Measurements from ENCODE around the gene RPL27. TPM values are rescaled to one million over a fixed set of nuclear protein-coding genes. Genes with fewer than 3 reads are reported as not detected.

Gene RPL27
- polyA plus RNA-seq, 4 donors: 1,737 to 4,151 (median 2,370) TPM

DNA sequence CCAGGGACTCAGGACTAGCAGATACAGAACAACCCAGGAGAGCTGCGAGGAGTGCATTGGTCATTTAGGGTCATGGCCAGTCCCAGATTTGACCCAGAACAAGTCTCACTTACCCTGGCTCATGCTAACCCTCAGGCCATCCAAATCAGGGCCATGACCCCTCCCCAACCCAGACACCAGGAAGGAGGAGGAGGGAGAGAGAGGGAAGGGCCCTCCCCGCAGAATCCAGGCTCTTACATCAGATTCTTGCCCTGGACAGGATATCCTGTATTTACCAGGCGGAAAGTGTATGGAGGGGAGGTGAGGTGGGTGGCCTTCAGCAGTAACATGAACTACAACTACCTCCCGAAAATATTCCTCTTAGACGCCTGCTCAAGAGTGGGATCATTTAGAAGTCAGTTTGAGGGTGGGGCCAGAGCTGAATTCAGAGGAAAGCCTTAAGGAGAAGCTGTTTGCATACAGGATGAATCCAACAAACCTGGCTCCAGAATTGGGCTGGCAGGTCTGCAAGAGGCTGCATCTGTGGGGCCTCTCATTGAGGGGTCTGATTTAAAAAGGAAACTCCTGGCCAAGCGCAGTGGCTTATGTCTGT, 21.9 kb downstream of the RPL27 start:
- WGBS, 3 donors: 58 to 80% (median 73%) methylated on average over 6 of the region's 6 CpGs
- Histone ChIP-seq H3K4me1 (ENCODE audit: control insufficient read depth in 3 of 3, insufficient read depth in 2 of 3, low read depth in 1 of 3, low read length in 2 of 3) (peaks cover 1 to 34% (median 3%) of the 10 kb centered on the region in 3 donors), H3K27me3 (ENCODE audit: control insufficient read depth in 3 of 3, insufficient read depth in 3 of 3, low read length in 3 of 3) (peaks cover 0 to 4% (median 0%) of the 10 kb centered on the region in 3 donors), H3K9me3 (ENCODE audit: control insufficient read depth in 2 of 2, insufficient read depth in 1 of 2, low read depth in 1 of 2, low read length in 1 of 2) (no peaks in the 10 kb centered on the region), H3K27ac (ENCODE audit: low read depth in 1 of 3, low read length in 2 of 3) (peak overlapping the region in 2 of 3 donors; percentile 28 to 82), H3K4me3 (ENCODE audit: low read depth in 1 of 3, low read length in 3 of 3) (no peak overlapping the region), H3K36me3 (ENCODE audit: control insufficient read depth in 3 of 3, insufficient read depth in 2 of 3, low read depth in 1 of 3, low read length in 3 of 3) (peaks cover 0 to 43% (median 0%) of the 10 kb centered on the region in 3 donors)
- DNase-seq (no peak), FAIRE-seq (no peak)

DNA sequence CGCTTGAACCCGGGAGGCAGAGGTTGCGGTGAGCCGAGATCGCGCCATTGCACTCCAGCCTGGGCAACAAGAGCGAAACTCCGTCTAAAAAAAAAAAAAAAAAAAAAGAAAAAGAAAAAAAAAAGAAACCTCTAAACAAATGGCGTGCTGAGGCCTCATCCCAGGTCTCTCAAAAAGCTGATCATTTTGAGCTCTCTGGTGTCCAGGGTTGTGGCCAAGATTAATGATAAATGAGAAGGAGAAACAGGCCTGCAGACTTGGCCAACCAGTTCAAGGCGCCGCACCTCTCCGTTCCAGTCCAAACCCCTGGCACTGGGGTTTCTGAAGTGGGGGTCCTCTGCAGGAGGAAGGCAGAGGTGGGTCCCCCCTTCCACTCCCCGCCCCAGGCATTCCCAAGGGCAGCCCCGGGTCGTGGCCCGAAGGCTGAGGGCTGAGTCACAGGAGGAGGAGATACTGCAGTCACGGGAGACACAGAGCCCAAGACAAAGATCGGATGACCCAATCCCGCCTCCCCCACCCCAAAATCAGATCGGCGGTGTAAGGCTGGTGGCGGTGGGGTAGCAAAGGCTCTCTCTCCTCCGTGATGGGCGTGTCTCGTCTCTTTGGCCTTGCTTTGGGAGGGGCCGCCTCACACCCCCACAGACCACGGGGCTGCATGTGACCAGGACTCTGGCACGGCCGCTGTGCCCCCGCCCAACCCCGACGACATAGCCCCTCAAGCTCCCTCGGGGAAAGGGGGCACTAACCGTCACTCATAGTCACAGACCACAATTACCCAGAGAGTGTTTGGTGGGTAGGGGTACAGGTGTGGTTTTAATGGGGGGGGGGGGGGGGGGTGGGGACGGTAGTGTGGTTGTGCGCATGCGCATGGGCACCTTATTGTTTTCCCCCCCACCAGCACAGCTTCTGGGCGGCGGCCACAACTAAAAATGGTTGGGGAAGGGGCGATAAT, 22.8 kb downstream of the RPL27 start:
- Histone ChIP-seq H3K36me3 (ENCODE audit: control insufficient read depth in 3 of 3, insufficient read depth in 2 of 3, low read depth in 1 of 3, low read length in 3 of 3) (peaks cover 0 to 34% (median 0%) of the 10 kb centered on the region in 3 donors), H3K4me1 (ENCODE audit: control insufficient read depth in 3 of 3, insufficient read depth in 2 of 3, low read depth in 1 of 3, low read length in 2 of 3) (peaks cover 1 to 34% (median 3%) of the 10 kb centered on the region in 3 donors), H3K27me3 (ENCODE audit: control insufficient read depth in 3 of 3, insufficient read depth in 3 of 3, low read length in 3 of 3) (peaks cover 0 to 8% (median 0%) of the 10 kb centered on the region in 3 donors), H3K9me3 (ENCODE audit: control insufficient read depth in 2 of 2, insufficient read depth in 1 of 2, low read depth in 1 of 2, low read length in 1 of 2) (no peaks in the 10 kb centered on the region), H3K4me3 (ENCODE audit: low read depth in 1 of 3, low read length in 3 of 3) (peak overlapping the region; percentile 90 to 97 (median 91)), H3K27ac (ENCODE audit: low read depth in 1 of 3, low read length in 2 of 3) (peak overlapping the region; percentile 66 to 91 (median 77))
- 14 to 22% (median 22%) methylated on average over 27 to 37 of the region's 40 CpGs for WGBS, 3 donors
- no peak for FAIRE-seq
- peak; percentile 37 to 87 for DNase-seq

DNA sequence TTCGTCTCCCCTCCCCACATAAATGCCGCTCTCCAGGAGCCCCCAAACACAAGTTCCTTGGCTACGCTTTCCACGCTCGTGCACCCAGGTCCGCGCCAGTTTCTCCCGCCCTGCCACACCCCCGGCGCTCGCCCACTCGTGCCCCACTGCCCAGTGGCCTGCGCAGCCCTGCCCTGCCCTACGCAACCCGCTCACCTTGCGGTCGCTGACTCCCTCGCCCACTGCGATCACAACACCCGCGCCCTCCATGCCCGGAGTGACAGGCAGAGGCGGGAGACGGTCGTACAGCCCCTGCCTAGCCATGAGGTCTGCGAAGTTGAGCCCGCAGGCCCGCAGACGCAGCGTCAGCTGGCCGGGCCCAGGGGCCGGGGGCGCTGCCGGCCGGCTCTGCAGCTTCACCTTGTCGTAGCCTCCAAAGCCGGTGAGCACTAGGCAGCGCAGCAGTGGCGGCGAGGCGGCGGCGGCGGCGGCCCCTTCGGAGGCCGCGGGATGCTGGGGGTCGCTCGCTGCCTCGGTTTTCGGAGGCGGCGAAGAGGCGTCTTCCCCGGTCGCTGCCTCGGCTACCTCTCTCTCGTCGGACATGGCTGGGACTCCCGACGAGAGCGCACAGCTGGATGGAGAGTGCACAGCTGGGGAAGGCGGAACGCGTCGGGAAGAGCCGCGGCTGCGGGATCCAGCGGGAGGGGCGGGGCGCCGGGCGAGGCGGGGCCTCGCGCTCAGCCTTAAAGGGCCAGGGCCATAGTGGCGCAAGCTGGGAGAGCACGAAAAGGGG, 23.7 kb downstream of the RPL27 start, which contains the start of gene VAT1:
Gene VAT1, minus strand, starts transcription at position 645 of the 772 bp plus-strand sequence. Its CDS starts 63 bp downstream, at position 582.
- DNase-seq (peak; percentile 74 to 94), FAIRE-seq (no peak)
- Histone ChIP-seq H3K4me1 (ENCODE audit: control insufficient read depth in 3 of 3, insufficient read depth in 2 of 3, low read depth in 1 of 3, low read length in 2 of 3) (peaks cover 1 to 34% (median 3%) of the 10 kb centered on the region in 3 donors), H3K4me3 (ENCODE audit: low read depth in 1 of 3, low read length in 3 of 3) (peak within 1 kb of the TSS; percentile 90 to 97 (median 91)), H3K27ac (ENCODE audit: low read depth in 1 of 3, low read length in 2 of 3) (peak within 1 kb of the TSS; percentile 66 to 91 (median 77)), H3K36me3 (ENCODE audit: control insufficient read depth in 3 of 3, insufficient read depth in 2 of 3, low read depth in 1 of 3, low read length in 3 of 3) (peaks cover 0 to 25% (median 0%) of the 10 kb centered on the region in 3 donors), H3K9me3 (ENCODE audit: control insufficient read depth in 2 of 2, insufficient read depth in 1 of 2, low read depth in 1 of 2, low read length in 1 of 2) (no peaks in the 10 kb centered on the region), H3K27me3 (ENCODE audit: control insufficient read depth in 3 of 3, insufficient read depth in 3 of 3, low read length in 3 of 3) (peaks cover 0 to 8% (median 0%) of the 10 kb centered on the region in 3 donors)
- WGBS, 3 donors: 0 to 1% (median 0%) methylated on average over 57 to 80 of the region's 80 CpGs

DNA sequence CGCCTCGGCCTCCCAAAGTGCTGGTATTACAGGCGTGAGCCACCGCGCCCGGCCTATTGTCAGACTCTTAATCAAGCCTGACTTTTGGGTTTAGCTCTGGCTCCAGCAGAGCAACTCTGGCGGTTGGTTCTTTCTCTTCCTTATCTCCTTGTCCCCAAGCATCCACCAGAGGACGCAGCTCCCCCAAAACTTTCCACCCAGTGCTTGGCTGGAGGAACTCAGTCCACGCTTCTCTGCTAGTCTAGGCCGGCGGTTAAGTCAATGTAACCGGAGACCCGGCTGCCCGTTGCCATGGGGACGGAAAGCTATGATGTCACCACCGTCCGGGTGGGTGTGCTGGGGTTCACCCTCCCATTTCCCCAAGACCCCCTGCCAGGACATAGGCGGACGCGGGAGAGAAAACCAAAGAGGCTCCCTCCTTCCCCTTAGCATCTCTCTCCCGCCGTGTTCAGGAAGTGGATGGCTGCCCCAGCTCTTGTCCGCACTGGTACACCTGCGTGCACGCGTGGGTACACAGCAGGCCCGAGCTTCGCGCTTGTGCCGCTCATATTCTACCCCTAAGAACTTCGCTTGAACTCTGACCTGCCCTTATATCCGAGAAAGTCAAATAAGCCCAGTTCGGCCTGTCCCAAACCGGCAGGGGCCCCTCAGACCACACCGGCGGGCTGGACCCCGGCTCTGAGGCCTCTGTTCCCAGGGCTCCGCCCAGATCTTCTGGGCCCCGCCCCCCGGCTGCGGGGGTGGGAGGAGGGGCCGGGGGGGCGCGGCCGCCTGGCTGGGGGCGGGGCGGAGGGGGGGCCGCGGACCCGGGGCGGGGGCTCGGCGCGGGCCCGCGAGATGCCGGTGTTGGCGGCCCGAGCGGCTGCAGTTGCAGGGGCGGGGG, 26.4 kb downstream of the RPL27 start, which contains the start of gene RND2:
Gene RND2, plus strand, starts transcription at position 825 of the 883 bp plus-strand sequence. CDS start 117 bp downstream, outside the sequence.
- Histone ChIP-seq H3K27ac (ENCODE audit: low read depth in 1 of 3, low read length in 2 of 3) (peak within 1 kb of the TSS in 2 of 3 donors; percentile 67 to 73), H3K4me1 (ENCODE audit: control insufficient read depth in 3 of 3, insufficient read depth in 2 of 3, low read depth in 1 of 3, low read length in 2 of 3) (peaks cover 0 to 24% (median 3%) of the 10 kb centered on the region in 3 donors), H3K27me3 (ENCODE audit: control insufficient read depth in 3 of 3, insufficient read depth in 3 of 3, low read length in 3 of 3) (peaks cover 0 to 8% (median 0%) of the 10 kb centered on the region in 3 donors), H3K36me3 (ENCODE audit: control insufficient read depth in 3 of 3, insufficient read depth in 2 of 3, low read depth in 1 of 3, low read length in 3 of 3) (peaks cover 0 to 10% (median 0%) of the 10 kb centered on the region in 3 donors), H3K9me3 (ENCODE audit: control insufficient read depth in 2 of 2, insufficient read depth in 1 of 2, low read depth in 1 of 2, low read length in 1 of 2) (no peaks in the 10 kb centered on the region), H3K4me3 (ENCODE audit: low read depth in 1 of 3, low read length in 3 of 3) (peak within 1 kb of the TSS; percentile 31 to 62 (median 46))
- FAIRE-seq (no peak), DNase-seq (peak; percentile 69 to 90)
- 0 to 1% (median 0%) methylated on average over 41 to 61 of the region's 61 CpGs for WGBS, 3 donors

DNA sequence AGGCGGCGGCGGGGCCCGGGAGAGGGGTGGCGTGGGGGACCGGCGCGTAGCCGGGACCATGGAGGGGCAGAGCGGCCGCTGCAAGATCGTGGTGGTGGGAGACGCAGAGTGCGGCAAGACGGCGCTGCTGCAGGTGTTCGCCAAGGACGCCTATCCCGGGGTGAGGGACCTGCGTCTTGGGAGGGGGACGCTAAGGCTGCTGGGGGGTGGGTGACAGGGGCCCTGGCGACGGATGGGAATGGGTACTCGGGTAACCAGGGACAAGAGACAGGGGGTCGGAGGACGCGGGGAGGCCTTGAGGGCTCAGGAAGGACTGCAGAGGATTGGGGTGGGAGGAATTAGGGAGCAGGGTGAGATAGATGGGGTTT, 27.1 kb downstream of the RPL27 start:
- 2 to 8% (median 5%) methylated on average over 21 to 27 of the region's 27 CpGs for WGBS, 3 donors
- Histone ChIP-seq H3K9me3 (ENCODE audit: control insufficient read depth in 2 of 2, insufficient read depth in 1 of 2, low read depth in 1 of 2, low read length in 1 of 2) (no peaks in the 10 kb centered on the region), H3K36me3 (ENCODE audit: control insufficient read depth in 3 of 3, insufficient read depth in 2 of 3, low read depth in 1 of 3, low read length in 3 of 3) (peaks cover 0 to 4% (median 0%) of the 10 kb centered on the region in 3 donors), H3K27ac (ENCODE audit: low read depth in 1 of 3, low read length in 2 of 3) (no peak overlapping the region), H3K27me3 (ENCODE audit: control insufficient read depth in 3 of 3, insufficient read depth in 3 of 3, low read length in 3 of 3) (peaks cover 0 to 8% (median 0%) of the 10 kb centered on the region in 3 donors), H3K4me3 (ENCODE audit: low read depth in 1 of 3, low read length in 3 of 3) (peak overlapping the region in 2 of 3 donors; percentile 37 to 46), H3K4me1 (ENCODE audit: control insufficient read depth in 3 of 3, insufficient read depth in 2 of 3, low read depth in 1 of 3, low read length in 2 of 3) (peaks cover 0 to 17% (median 3%) of the 10 kb centered on the region in 3 donors)
- FAIRE-seq (no peak), DNase-seq (no peak)

DNA sequence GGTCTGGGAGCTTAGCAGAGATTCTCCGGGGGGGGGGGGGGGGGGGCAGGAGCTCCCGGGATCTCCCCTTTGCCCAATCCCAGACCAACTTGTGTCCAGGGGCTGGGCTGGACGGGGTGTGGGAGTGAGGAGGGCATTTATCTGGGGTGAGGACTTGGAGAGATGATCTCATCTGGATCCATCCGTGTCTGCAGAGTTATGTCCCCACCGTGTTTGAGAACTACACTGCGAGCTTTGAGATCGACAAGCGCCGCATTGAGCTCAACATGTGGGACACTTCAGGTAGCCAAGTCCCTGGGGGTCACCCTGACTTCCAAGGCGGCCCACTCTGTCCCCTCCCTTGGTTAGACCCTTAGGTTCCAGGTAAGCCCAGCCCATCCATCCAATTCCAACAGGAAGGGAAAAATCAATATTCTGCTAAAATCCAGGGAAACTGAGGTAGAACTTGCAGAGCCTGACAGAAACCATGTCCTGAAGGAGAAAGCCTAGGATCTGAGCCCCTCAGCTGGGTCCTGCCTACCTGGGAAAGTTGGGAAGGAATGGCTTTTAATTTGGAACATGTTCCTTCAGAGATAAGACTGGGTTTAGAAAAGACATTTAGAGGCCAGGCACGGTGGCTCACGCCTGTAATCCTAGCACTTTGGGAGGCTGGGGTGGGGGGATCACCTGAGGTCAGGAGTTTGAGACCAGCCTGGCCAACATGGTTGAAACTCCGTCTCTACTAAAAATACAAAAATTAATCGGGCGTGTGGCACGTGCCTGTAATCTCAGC, 27.7 kb downstream of the RPL27 start:
- WGBS, 3 donors: 46 to 64% (median 63%) methylated on average over 14 to 16 of the region's 16 CpGs
- Histone ChIP-seq H3K27me3 (ENCODE audit: control insufficient read depth in 3 of 3, insufficient read depth in 3 of 3, low read length in 3 of 3) (peaks cover 0 to 8% (median 0%) of the 10 kb centered on the region in 3 donors), H3K27ac (ENCODE audit: low read depth in 1 of 3, low read length in 2 of 3) (no peak overlapping the region), H3K36me3 (ENCODE audit: control insufficient read depth in 3 of 3, insufficient read depth in 2 of 3, low read depth in 1 of 3, low read length in 3 of 3) (no peaks in the 10 kb centered on the region), H3K9me3 (ENCODE audit: control insufficient read depth in 2 of 2, insufficient read depth in 1 of 2, low read depth in 1 of 2, low read length in 1 of 2) (no peaks in the 10 kb centered on the region), H3K4me1 (ENCODE audit: control insufficient read depth in 3 of 3, insufficient read depth in 2 of 3, low read depth in 1 of 3, low read length in 2 of 3) (peaks cover 0 to 12% (median 0%) of the 10 kb centered on the region in 3 donors), H3K4me3 (ENCODE audit: low read depth in 1 of 3, low read length in 3 of 3) (no peak overlapping the region)
- FAIRE-seq: no peak
- no peak for DNase-seq

DNA sequence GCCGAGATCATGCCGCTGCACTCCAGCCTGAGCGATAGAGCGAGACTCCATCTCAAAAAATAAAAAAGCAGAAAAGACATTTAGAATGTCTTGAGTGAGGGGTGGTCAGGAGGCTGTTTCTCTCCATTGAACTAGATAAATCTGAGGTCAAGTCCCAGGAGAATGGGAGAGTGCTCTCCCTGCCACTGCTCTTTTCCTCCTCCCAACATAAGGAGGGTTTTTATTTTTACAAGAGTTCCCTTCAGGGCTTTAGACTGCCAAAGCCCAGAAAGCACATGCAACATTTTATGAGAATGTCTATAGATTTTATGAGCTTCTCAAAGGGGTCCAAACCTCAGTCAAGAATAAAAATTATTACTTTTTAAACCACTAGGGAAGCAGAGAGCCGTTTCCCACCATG, 28.4 kb downstream of the RPL27 start:
- H3K36me3 ChIP-seq (ENCODE audit: control insufficient read depth in 3 of 3, insufficient read depth in 2 of 3, low read depth in 1 of 3, low read length in 3 of 3): no peaks in the 10 kb centered on the region
- FAIRE-seq: no peak
- 44 to 70% (median 55%) methylated on average over 5 of the region's 5 CpGs for WGBS, 3 donors

More for the DNA sequence above, 28.4 kb downstream of the RPL27 start:
- Histone ChIP-seq H3K4me3 (ENCODE audit: low read depth in 1 of 3, low read length in 3 of 3) (no peak overlapping the region), H3K9me3 (ENCODE audit: control insufficient read depth in 2 of 2, insufficient read depth in 1 of 2, low read depth in 1 of 2, low read length in 1 of 2) (no peaks in the 10 kb centered on the region), H3K27me3 (ENCODE audit: control insufficient read depth in 3 of 3, insufficient read depth in 3 of 3, low read length in 3 of 3) (peaks cover 0 to 8% (median 0%) of the 10 kb centered on the region in 3 donors), H3K27ac (ENCODE audit: low read depth in 1 of 3, low read length in 2 of 3) (no peak overlapping the region), H3K4me1 (ENCODE audit: control insufficient read depth in 3 of 3, insufficient read depth in 2 of 3, low read depth in 1 of 3, low read length in 2 of 3) (peaks cover 0 to 9% (median 0%) of the 10 kb centered on the region in 3 donors)
- DNase-seq: no peak

All from small intestine (tissue), 7 donors.